GM23338 (cell line): ENCODE data around the gene CCR8. TPM values are rescaled to one million over a fixed set of nuclear protein-coding genes. Genes with fewer than 3 reads are reported as not detected.

Experiments used
- ATAC-seq: fragments of 200-7000 bp; cut with Tn5 transposase; 3 replicates; pipeline ENCODE4 v1.9.1; 2020
- DNase-seq: peaks from one replicate; pipeline ENCODE4 v3.0.0-alpha.2; 2015; ENCODE audit warnings: low spot score
- H2AFZ ChIP-seq: fragments of 200-600 bp; sonication (generic); 2 replicates; pipeline ENCODE4 v1.8.0; 2016; ENCODE audit warnings: antibody characterized with exemption, mild to moderate bottlenecking, moderate library complexity
- H3F3A ChIP-seq: fragments of 200-600 bp; sonication (generic); replicated peaks from 2 replicates; pipeline ENCODE4 v1.8.0; 2017; ENCODE audit warnings: antibody characterized with exemption, mixed run types, low read depth
- H3K27ac ChIP-seq: fragments of 200-600 bp; sonication (generic); 2 replicates; pipeline ENCODE4 v1.6.1; 2016; ENCODE audit warnings: low read depth
- H3K27me3 ChIP-seq: fragments of 200-600 bp; sonication (generic); 2 replicates; pipeline ENCODE4 v1.8.0; 2016; ENCODE audit warnings: mild to moderate bottlenecking, mixed run types, moderate library complexity; ENCODE audit not compliant: insufficient read depth
- H3K36me3 ChIP-seq: fragments of 200-600 bp; sonication (generic); 2 replicates; pipeline ENCODE4 v1.8.0; 2016; ENCODE audit warnings: mild to moderate bottlenecking; ENCODE audit not compliant: insufficient read depth
- H3K4me1 ChIP-seq: fragments of 200-600 bp; sonication (generic); 2 replicates; pipeline ENCODE4 v1.8.0; 2016; ENCODE audit warnings: mild to moderate bottlenecking, moderate library complexity; ENCODE audit not compliant: insufficient read depth
- H3K4me2 ChIP-seq: fragments of 200-600 bp; sonication (generic); 2 replicates; pipeline ENCODE4 v1.7.1; 2017; ENCODE audit warnings: mixed run types
- H3K4me3 ChIP-seq: fragments of 200-600 bp; sonication (generic); 2 replicates; pipeline ENCODE4 v1.6.1; 2016; ENCODE audit warnings: mixed run types
- H3K79me2 ChIP-seq: fragments of 200-600 bp; sonication (generic); replicated peaks from 2 replicates; pipeline ENCODE4 v1.8.0; 2017; ENCODE audit warnings: mild to moderate bottlenecking; ENCODE audit not compliant: insufficient read depth
- H3K9me2 ChIP-seq: fragments of 200-600 bp; sonication (generic); 2 replicates; pipeline ENCODE4 v1.8.0; 2017; ENCODE audit not compliant: insufficient read depth
- H4K20me1 ChIP-seq: fragments of 200-600 bp; sonication (generic); replicated peaks from 2 replicates; pipeline ENCODE4 v1.8.0; 2017; ENCODE audit warnings: mild to moderate bottlenecking; ENCODE audit not compliant: insufficient read depth
- H3K27ac Mint-ChIP-seq: 2 replicates; pipeline ENCODE4 v1.8.0; 2020; ENCODE audit warnings: inconsistent platforms, mild to moderate bottlenecking, moderate library complexity, mixed read lengths
- H3K27me3 Mint-ChIP-seq: 3 replicates; pipeline ENCODE4 v1.8.0; 2022; ENCODE audit warnings: low read depth, mild to moderate bottlenecking, moderate library complexity, mixed read lengths, inconsistent platforms; ENCODE audit not compliant: insufficient read depth, poor library complexity
- H3K36me3 Mint-ChIP-seq: 3 replicates; pipeline ENCODE4 v1.8.0; 2021; ENCODE audit warnings: low read depth, mild to moderate bottlenecking, inconsistent platforms, moderate library complexity, mixed read lengths
- H3K4me1 Mint-ChIP-seq: 3 replicates; pipeline ENCODE4 v1.8.0; 2020; ENCODE audit warnings: mild to moderate bottlenecking, inconsistent platforms, mixed read lengths
- H3K4me3 Mint-ChIP-seq: 3 replicates; pipeline ENCODE4 v1.8.0; 2021; ENCODE audit warnings: moderate library complexity, mild to moderate bottlenecking, inconsistent platforms, mixed read lengths
- H3K9me3 Mint-ChIP-seq: 3 replicates; pipeline ENCODE4 v1.8.0; 2020; ENCODE audit warnings: moderate library complexity, mild to moderate bottlenecking, inconsistent platforms, mixed read lengths
- CREB1 ChIP-seq: fragments of 250-450 bp; sonication (Bioruptor Pico); IDR thresholded peaks from 2 replicates; pipeline ENCODE4 v1.5.0; 2020; ENCODE audit warnings: low read depth, mild to moderate bottlenecking, moderate library complexity
- EZH2 ChIP-seq: fragments of 200-600 bp; sonication (generic); IDR thresholded peaks from one replicate; pipeline ENCODE4 v1.8.0; 2017; ENCODE audit warnings: antibody characterized with exemption, mild to moderate bottlenecking, low read depth; ENCODE audit not compliant: unreplicated experiment
- EZH2phosphoT487 ChIP-seq: fragments of 200-600 bp; sonication (generic); IDR thresholded peaks from one replicate; pipeline ENCODE4 v1.8.1; 2018; ENCODE audit warnings: antibody characterized with exemption; ENCODE audit not compliant: unreplicated experiment
- JUNB ChIP-seq: IDR thresholded peaks from one replicate; pipeline ENCODE4 v1.6.1; 2016; ENCODE audit warnings: antibody characterized with exemption; ENCODE audit not compliant: unreplicated experiment
- NANOG ChIP-seq: IDR thresholded peaks from 2 replicates; pipeline ENCODE4 v1.6.1; 2016; ENCODE audit warnings: antibody characterized with exemption, borderline replicate concordance
- POLR2AphosphoS5 ChIP-seq: IDR thresholded peaks from 2 replicates; pipeline ENCODE4 v1.6.1; 2016; ENCODE audit warnings: antibody characterized with exemption, low read depth
- STAT1 ChIP-seq: IDR thresholded peaks from one replicate; pipeline ENCODE4 v1.6.1; 2016; ENCODE audit warnings: antibody characterized with exemption; ENCODE audit not compliant: unreplicated experiment
- ZNF114 ChIP-seq: fragments of 250-450 bp; sonication (Bioruptor Pico); IDR thresholded peaks from 2 replicates; pipeline ENCODE4 v1.5.0; 2020; ENCODE audit warnings: mild to moderate bottlenecking, moderate library complexity
- ZNF331 ChIP-seq: fragments of 250-450 bp; sonication (Bioruptor Pico); IDR thresholded peaks from 2 replicates; pipeline ENCODE4 v1.5.0; 2020; ENCODE audit warnings: low read depth, mild to moderate bottlenecking, moderate library complexity
- polyA plus RNA-seq: library from polyadenylated mRNA; unstranded; fragments of >200 nt; fragmentation: Nextera tagmentation; extraction: Ambion mirVana; gene quantifications from 2 replicates; pipeline ENCODE4 v1.2.1, GENCODE V29; 2016
- total RNA-seq: library from RNA; depleted of rRNA; stranded (reverse); fragments of >200 nt; shearing (Covaris generic); gene quantifications from 2 replicates; pipeline ENCODE4 v1.2.3, GENCODE V29; 2014
- TF ChIP-seq, protein P1 (sequence below): IDR thresholded peaks from 2 replicates; pipeline ENCODE4 v1.6.1; 2016; ENCODE audit warnings: antibody characterized with exemption
- TF ChIP-seq, protein P2 (sequence below): fragments of 250-450 bp; sonication (Bioruptor Pico); IDR thresholded peaks from 2 replicates; pipeline ENCODE4 v1.5.0; 2020; ENCODE audit warnings: mild to moderate bottlenecking, moderate library complexity
- TF ChIP-seq, protein P3 (sequence below), 2 experiments: fragments of 200-600 bp in 1 of 2; sonication (generic) in 1 of 2; conservative IDR thresholded peaks; 2 replicates each; pipeline versions ENCODE4 v1.5.1 to v1.6.1; 2016 to 2017; ENCODE audit warnings: antibody characterized with exemption in 2 of 2, low read depth in 2 of 2, mild to moderate bottlenecking in 2 of 2, moderate library complexity in 1 of 2
- TF ChIP-seq, protein P4 (sequence below): IDR thresholded peaks from one replicate; pipeline ENCODE4 v1.6.1; 2018; ENCODE audit warnings: antibody characterized with exemption; ENCODE audit not compliant: unreplicated experiment

The CCR8 gene
- total and polyA plus RNA-seq, 2 experiments from 2014 or later: 0.55 TPM; not detected in 1

DNA sequence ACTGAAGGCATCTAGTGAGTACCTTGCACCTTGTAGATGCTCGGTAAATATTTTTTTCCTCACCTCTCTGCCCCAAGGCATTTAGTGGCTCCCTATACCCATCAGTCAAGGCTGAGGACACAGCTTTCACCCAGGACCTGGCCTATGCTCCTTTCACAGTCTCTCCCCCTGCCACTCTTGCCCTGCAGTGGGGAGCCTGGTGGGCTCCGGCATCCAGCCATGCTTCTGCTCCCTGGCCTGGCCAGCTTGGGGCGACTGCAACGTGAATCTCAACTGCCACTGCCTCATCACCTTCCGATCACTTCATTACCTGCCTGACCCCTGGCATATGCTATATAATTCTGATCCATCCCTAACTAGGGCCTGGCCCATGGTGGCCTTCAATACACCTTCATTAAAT is 48.9 kb upstream of the CCR8 start:
- H3K9me3 Mint-ChIP-seq: no peaks in the 10 kb centered on the region
- H3K4me3 ChIP-seq: no peak overlapping the region
- H3K4me1 Mint-ChIP-seq: peaks cover 6% of the 10 kb centered on the region
- peaks cover 8% of the 10 kb centered on the region for H3K27me3 Mint-ChIP-seq
- TF ChIP-seq, protein P1, sequence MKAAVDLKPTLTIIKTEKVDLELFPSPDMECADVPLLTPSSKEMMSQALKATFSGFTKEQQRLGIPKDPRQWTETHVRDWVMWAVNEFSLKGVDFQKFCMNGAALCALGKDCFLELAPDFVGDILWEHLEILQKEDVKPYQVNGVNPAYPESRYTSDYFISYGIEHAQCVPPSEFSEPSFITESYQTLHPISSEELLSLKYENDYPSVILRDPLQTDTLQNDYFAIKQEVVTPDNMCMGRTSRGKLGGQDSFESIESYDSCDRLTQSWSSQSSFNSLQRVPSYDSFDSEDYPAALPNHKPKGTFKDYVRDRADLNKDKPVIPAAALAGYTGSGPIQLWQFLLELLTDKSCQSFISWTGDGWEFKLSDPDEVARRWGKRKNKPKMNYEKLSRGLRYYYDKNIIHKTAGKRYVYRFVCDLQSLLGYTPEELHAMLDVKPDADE: no peak
- TF ChIP-seq POLR2AphosphoS5 (no peak), CREB1 (no peak), ZNF331 (no peak), NANOG (no peak), EZH2phosphoT487 (no peak), JUNB (no peak), STAT1 (no peak), ZNF114 (CRISPR knock-in tag) (no peak), EZH2 (no peak)
- TF ChIP-seq, protein P2, sequence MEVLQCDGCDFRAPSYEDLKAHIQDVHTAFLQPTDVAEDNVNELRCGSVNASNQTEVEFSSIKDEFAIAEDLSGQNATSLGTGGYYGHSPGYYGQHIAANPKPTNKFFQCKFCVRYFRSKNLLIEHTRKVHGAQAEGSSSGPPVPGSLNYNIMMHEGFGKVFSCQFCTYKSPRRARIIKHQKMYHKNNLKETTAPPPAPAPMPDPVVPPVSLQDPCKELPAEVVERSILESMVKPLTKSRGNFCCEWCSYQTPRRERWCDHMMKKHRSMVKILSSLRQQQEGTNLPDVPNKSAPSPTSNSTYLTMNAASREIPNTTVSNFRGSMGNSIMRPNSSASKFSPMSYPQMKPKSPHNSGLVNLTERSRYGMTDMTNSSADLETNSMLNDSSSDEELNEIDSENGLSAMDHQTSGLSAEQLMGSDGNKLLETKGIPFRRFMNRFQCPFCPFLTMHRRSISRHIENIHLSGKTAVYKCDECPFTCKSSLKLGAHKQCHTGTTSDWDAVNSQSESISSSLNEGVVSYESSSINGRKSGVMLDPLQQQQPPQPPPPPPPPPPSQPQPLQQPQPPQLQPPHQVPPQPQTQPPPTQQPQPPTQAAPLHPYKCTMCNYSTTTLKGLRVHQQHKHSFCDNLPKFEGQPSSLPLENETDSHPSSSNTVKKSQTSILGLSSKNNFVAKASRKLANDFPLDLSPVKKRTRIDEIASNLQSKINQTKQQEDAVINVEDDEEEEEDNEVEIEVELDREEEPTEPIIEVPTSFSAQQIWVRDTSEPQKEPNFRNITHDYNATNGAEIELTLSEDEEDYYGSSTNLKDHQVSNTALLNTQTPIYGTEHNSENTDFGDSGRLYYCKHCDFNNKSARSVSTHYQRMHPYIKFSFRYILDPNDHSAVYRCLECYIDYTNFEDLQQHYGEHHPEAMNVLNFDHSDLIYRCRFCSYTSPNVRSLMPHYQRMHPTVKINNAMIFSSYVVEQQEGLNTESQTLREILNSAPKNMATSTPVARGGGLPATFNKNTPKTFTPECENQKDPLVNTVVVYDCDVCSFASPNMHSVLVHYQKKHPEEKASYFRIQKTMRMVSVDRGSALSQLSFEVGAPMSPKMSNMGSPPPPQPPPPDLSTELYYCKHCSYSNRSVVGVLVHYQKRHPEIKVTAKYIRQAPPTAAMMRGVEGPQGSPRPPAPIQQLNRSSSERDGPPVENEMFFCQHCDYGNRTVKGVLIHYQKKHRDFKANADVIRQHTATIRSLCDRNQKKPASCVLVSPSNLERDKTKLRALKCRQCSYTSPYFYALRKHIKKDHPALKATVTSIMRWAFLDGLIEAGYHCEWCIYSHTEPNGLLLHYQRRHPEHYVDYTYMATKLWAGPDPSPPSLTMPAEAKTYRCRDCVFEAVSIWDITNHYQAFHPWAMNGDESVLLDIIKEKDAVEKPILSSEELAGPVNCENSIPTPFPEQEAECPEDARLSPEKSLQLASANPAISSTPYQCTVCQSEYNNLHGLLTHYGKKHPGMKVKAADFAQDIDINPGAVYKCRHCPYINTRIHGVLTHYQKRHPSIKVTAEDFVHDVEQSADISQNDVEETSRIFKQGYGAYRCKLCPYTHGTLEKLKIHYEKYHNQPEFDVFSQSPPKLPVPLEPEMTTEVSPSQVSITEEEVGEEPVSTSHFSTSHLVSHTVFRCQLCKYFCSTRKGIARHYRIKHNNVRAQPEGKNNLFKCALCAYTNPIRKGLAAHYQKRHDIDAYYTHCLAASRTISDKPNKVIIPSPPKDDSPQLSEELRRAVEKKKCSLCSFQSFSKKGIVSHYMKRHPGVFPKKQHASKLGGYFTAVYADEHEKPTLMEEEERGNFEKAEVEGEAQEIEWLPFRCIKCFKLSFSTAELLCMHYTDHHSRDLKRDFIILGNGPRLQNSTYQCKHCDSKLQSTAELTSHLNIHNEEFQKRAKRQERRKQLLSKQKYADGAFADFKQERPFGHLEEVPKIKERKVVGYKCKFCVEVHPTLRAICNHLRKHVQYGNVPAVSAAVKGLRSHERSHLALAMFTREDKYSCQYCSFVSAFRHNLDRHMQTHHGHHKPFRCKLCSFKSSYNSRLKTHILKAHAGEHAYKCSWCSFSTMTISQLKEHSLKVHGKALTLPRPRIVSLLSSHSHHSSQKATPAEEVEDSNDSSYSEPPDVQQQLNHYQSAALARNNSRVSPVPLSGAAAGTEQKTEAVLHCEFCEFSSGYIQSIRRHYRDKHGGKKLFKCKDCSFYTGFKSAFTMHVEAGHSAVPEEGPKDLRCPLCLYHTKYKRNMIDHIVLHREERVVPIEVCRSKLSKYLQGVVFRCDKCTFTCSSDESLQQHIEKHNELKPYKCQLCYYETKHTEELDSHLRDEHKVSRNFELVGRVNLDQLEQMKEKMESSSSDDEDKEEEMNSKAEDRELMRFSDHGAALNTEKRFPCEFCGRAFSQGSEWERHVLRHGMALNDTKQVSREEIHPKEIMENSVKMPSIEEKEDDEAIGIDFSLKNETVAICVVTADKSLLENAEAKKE: no peak
- TF ChIP-seq, protein P3, sequence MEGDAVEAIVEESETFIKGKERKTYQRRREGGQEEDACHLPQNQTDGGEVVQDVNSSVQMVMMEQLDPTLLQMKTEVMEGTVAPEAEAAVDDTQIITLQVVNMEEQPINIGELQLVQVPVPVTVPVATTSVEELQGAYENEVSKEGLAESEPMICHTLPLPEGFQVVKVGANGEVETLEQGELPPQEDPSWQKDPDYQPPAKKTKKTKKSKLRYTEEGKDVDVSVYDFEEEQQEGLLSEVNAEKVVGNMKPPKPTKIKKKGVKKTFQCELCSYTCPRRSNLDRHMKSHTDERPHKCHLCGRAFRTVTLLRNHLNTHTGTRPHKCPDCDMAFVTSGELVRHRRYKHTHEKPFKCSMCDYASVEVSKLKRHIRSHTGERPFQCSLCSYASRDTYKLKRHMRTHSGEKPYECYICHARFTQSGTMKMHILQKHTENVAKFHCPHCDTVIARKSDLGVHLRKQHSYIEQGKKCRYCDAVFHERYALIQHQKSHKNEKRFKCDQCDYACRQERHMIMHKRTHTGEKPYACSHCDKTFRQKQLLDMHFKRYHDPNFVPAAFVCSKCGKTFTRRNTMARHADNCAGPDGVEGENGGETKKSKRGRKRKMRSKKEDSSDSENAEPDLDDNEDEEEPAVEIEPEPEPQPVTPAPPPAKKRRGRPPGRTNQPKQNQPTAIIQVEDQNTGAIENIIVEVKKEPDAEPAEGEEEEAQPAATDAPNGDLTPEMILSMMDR (conservative IDR thresholded peaks at IDR 0.05; ENCODE audit: low read depth in 2 of 2): no peak
- TF ChIP-seq, protein P4, sequence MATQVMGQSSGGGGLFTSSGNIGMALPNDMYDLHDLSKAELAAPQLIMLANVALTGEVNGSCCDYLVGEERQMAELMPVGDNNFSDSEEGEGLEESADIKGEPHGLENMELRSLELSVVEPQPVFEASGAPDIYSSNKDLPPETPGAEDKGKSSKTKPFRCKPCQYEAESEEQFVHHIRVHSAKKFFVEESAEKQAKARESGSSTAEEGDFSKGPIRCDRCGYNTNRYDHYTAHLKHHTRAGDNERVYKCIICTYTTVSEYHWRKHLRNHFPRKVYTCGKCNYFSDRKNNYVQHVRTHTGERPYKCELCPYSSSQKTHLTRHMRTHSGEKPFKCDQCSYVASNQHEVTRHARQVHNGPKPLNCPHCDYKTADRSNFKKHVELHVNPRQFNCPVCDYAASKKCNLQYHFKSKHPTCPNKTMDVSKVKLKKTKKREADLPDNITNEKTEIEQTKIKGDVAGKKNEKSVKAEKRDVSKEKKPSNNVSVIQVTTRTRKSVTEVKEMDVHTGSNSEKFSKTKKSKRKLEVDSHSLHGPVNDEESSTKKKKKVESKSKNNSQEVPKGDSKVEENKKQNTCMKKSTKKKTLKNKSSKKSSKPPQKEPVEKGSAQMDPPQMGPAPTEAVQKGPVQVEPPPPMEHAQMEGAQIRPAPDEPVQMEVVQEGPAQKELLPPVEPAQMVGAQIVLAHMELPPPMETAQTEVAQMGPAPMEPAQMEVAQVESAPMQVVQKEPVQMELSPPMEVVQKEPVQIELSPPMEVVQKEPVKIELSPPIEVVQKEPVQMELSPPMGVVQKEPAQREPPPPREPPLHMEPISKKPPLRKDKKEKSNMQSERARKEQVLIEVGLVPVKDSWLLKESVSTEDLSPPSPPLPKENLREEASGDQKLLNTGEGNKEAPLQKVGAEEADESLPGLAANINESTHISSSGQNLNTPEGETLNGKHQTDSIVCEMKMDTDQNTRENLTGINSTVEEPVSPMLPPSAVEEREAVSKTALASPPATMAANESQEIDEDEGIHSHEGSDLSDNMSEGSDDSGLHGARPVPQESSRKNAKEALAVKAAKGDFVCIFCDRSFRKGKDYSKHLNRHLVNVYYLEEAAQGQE: no peak
- H3K79me2 ChIP-seq: no peaks in the 10 kb centered on the region
- no peaks in the 10 kb centered on the region for H3F3A ChIP-seq
- H3K27ac ChIP-seq: no peak overlapping the region
- peak overlapping the region; percentile 83; the same call in 1 of the 2 replicates for H2AFZ ChIP-seq
- H3K4me3 Mint-ChIP-seq: no peak overlapping the region
- no peaks in the 10 kb centered on the region for H3K4me1 ChIP-seq
- H3K27me3 ChIP-seq: no peaks in the 10 kb centered on the region
- no peak overlapping the region for H3K4me2 ChIP-seq
- H4K20me1 ChIP-seq: no peaks in the 10 kb centered on the region
- DNase-seq (no peak), ATAC-seq (no peak)
- H3K36me3 Mint-ChIP-seq: no peaks in the 10 kb centered on the region
- H3K27ac Mint-ChIP-seq: no peak overlapping the region
- no peaks in the 10 kb centered on the region for H3K36me3 ChIP-seq
- H3K9me2 ChIP-seq: no peaks in the 10 kb centered on the region
